ENCODE measurements around the gene FIGLA.

DNA sequence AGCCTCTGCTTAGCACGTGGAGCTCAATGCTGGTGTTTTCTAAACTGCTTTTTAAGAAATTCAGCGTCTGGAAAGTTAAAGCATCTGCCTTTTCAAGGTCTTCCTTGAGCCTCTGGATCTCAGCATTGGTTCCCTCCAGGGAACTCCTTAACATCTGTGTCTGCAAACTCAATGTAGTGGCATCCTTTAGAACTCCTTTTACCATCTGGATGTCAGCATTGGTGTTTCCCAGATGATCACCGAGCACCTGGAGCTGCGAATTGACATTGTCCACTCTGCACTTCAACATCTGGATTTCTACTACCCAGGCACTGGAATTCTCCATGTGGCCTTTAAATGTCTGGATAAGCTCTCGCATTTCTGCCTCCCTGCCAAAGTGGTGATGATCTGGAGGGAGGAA lies 26.3 kb upstream of the FIGLA start:
- TF ChIP-seq, protein P1, sequence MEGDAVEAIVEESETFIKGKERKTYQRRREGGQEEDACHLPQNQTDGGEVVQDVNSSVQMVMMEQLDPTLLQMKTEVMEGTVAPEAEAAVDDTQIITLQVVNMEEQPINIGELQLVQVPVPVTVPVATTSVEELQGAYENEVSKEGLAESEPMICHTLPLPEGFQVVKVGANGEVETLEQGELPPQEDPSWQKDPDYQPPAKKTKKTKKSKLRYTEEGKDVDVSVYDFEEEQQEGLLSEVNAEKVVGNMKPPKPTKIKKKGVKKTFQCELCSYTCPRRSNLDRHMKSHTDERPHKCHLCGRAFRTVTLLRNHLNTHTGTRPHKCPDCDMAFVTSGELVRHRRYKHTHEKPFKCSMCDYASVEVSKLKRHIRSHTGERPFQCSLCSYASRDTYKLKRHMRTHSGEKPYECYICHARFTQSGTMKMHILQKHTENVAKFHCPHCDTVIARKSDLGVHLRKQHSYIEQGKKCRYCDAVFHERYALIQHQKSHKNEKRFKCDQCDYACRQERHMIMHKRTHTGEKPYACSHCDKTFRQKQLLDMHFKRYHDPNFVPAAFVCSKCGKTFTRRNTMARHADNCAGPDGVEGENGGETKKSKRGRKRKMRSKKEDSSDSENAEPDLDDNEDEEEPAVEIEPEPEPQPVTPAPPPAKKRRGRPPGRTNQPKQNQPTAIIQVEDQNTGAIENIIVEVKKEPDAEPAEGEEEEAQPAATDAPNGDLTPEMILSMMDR (conservative IDR thresholded peaks at IDR 0.05 in 1 of 2, IDR thresholded peaks at IDR 0.05 in 1 of 2; ENCODE audit: low read depth in 1 of 2, low read length in 2 of 2): no peak
- TF ChIP-seq EZH2 (IDR thresholded peaks at IDR 0.05; ENCODE audit: low read length, missing control alignments): no peak
